Cardiac fibroblast (primary cell): ENCODE data around the gene SMAP1.

Experiments
- DNase-seq, 2 donors: peaks; one replicate each; pipeline versions ENCODE4 v3.0.0 to v3.0.0-alpha.2; 2010; ENCODE audit warnings: low read depth in 2 of 2
- H3K4me3 ChIP-seq, 2 donors: replicated peaks in 1 of 2; 1 replicate in 1 of 2; 2 replicates in 1 of 2; pipeline ENCODE4 v1.5.1; 2011; ENCODE audit warnings: low read depth in 2 of 2, low read length in 2 of 2, mild to moderate bottlenecking in 2 of 2, moderate library complexity in 1 of 2
- TF ChIP-seq, protein P1 (sequence below): IDR thresholded peaks from one replicate; pipeline ENCODE4 v1.5.1; 2011; ENCODE audit warnings: low read depth, mild to moderate bottlenecking, low read length, inconsistent platforms

SMAP1 gene

GRCh38 chr6:70708448-70708847 lies 40.8 kb downstream of the SMAP1 start:
- no peak for DNase-seq
- TF ChIP-seq, protein P1, sequence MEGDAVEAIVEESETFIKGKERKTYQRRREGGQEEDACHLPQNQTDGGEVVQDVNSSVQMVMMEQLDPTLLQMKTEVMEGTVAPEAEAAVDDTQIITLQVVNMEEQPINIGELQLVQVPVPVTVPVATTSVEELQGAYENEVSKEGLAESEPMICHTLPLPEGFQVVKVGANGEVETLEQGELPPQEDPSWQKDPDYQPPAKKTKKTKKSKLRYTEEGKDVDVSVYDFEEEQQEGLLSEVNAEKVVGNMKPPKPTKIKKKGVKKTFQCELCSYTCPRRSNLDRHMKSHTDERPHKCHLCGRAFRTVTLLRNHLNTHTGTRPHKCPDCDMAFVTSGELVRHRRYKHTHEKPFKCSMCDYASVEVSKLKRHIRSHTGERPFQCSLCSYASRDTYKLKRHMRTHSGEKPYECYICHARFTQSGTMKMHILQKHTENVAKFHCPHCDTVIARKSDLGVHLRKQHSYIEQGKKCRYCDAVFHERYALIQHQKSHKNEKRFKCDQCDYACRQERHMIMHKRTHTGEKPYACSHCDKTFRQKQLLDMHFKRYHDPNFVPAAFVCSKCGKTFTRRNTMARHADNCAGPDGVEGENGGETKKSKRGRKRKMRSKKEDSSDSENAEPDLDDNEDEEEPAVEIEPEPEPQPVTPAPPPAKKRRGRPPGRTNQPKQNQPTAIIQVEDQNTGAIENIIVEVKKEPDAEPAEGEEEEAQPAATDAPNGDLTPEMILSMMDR, result no peak

GRCh38 chr6:70709826-70710225 lies 42.1 kb downstream of the SMAP1 start:
- DNase-seq, result peak; percentile 55 to 85
- TF ChIP-seq, protein P1, result no peak
- no peak overlapping the region for H3K4me3 ChIP-seq

More at GRCh38 chr6:70708448-70708847, 40.8 kb downstream of the SMAP1 start:
- H3K4me3 ChIP-seq, result no peak overlapping the region

GRCh38 chr6:70714716-70715257 lies 47.1 kb downstream of the SMAP1 start:
- TF ChIP-seq, protein P1, result no peak
- no peak overlapping the region for H3K4me3 ChIP-seq
- no peak for DNase-seq

DNA sequence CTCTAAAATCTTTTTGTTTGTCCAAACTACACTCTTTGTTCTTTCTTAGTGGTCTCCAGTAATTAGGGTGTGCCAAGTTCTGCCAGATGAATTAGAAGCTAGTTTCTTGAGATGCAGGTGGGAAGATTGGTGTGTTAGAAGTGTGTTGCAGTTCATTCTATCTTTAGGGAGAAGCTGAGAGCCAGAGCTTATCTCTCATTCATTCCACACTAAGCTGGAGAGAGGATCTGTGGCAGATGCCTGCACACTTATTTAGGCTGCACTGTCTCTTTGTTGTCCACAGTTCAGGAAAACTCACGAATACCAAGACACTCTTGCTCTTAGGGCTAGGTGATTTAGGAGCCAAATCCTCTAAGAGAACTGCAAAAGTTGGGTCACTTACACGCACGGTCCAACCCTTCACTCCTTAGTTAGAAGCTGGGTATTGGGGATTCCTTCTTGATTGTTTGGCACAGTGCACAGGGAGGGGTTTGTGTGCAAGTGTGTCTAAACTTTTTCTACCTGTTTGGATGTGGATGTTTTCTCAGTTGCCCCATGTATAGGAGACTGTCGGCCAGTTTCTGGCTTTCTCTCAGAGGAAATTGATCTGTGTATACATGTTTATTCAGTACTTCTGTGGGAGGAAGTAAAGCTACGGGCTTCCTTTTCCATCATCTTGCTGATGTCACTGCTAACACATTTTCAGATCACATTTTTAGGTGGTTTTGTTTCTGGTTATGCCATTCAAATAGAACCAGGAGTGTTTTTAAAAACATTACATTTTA lies 49.5 kb downstream of the SMAP1 start:
- TF ChIP-seq, protein P1, result no peak

DNA sequence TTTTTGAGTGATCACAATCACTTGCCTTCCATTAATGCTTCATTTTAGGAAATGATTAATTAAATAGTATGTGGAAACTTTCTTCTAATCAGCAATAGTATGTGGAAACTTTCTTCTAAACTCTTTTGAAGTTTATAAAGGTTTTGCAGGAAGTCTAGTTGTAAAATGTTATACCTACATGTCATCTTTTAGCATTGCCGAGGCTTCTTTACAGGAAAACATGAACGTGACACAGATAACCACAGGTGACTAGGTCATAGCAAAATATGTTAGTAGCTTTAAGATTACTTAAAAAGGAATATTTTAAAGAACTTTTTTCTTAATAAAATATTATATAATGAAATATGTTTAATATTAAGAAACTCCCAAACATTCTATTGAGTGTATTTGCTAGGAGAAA lies 56.8 kb downstream of the SMAP1 start:
- TF ChIP-seq, protein P1, result no peak

More for the DNA sequence above, 49.5 kb downstream of the SMAP1 start:
- no peak overlapping the region for H3K4me3 ChIP-seq
- DNase-seq, result no peak

GRCh38 chr6:70725817-70726415 lies 58.2 kb downstream of the SMAP1 start:
- DNase-seq, result peak; percentile 40 to 70
- TF ChIP-seq, protein P1, result no peak
- H3K4me3 ChIP-seq, result no peak overlapping the region

More for the DNA sequence above, 56.8 kb downstream of the SMAP1 start:
- DNase-seq, result no peak
- H3K4me3 ChIP-seq, result no peak overlapping the region
